ENCODE data around the gene TTC27.

DNA sequence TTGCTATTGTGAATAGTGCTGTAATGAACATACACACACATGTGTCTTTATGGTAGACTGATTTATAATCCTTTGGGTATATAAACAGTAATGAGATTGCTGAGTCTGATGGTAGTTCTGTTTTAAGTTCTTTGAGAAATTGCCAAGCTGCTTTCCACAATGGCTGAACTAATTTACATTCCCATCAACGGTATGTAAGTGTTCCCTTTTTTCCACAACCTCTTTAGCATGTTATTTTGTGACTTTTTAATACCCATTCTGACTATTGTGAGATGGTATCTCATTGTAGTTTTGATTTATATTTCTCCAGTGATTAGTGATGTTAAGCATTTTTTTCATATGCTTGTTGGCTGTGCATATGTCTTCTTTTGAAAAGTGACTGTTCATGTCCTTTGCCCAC lies 86.7 kb downstream of the TTC27 start:
- TF ChIP-seq, protein P1, sequence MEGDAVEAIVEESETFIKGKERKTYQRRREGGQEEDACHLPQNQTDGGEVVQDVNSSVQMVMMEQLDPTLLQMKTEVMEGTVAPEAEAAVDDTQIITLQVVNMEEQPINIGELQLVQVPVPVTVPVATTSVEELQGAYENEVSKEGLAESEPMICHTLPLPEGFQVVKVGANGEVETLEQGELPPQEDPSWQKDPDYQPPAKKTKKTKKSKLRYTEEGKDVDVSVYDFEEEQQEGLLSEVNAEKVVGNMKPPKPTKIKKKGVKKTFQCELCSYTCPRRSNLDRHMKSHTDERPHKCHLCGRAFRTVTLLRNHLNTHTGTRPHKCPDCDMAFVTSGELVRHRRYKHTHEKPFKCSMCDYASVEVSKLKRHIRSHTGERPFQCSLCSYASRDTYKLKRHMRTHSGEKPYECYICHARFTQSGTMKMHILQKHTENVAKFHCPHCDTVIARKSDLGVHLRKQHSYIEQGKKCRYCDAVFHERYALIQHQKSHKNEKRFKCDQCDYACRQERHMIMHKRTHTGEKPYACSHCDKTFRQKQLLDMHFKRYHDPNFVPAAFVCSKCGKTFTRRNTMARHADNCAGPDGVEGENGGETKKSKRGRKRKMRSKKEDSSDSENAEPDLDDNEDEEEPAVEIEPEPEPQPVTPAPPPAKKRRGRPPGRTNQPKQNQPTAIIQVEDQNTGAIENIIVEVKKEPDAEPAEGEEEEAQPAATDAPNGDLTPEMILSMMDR (IDR thresholded peaks at IDR 0.05; ENCODE audit: low read depth, low read length), result no peak
- no peak for TF ChIP-seq EZH2phosphoT487 (IDR thresholded peaks at IDR 0.05; ENCODE audit: low read depth)
